22Rv1 (cell line): Measurements from ENCODE around the gene BTBD19.

Source experiments
- H3K27ac ChIP-seq: fragments of 450-650 bp; 2 replicates; pipeline ENCODE4 v1.5.1; 2017
- CTCF ChIP-seq: fragments of 450-650 bp; IDR thresholded peaks from 2 replicates; pipeline ENCODE4 v1.5.1; 2017; ENCODE audit warnings: mild to moderate bottlenecking
- ZFX ChIP-seq: fragments of 450-650 bp; IDR thresholded peaks from 2 replicates; pipeline ENCODE4 v1.6.1; 2017; ENCODE audit warnings: antibody characterized with exemption, borderline replicate concordance

The BTBD19 gene

DNA sequence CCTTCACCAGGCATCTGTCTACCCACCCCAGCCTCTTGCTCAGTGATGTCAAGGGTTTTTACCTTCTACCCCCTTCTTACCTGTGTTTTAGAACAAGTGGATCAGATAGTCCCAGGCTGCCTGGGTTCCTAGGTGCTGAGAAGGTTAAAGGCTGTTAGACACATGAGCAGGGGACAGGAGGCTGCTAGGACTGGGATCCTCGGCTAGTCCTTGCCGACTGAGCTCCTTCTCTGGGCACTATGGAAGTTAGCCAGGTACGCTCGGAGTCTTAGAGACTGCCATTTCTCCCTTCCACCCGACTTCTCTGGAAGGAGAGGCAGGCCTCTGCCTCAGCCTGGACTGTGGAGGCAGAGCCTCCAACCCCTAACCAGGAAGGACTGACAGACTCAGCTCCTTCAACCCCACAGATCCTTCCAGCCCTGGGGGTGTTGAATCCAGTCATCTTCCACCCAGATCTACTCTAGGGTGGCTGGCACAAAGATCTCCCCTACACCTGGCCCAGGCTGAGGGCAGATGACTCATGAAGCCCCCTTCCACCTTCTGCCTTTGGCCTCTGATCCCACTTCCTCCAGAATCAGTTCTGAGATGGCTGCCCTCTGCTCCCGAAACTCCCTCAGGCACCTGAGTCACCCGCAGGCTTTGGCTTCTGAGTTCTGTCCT is 1.5 kb upstream of the BTBD19 start, which contains the start of gene DYNLT4:
TSS of gene DYNLT4 (minus strand) at position 648 of the 660 bp plus-strand sequence. CDS start 683 bp downstream, outside the sequence.
- H3K27ac ChIP-seq: peak within 1 kb of the TSS; percentile 94
- no peak for TF ChIP-seq CTCF

DNA sequence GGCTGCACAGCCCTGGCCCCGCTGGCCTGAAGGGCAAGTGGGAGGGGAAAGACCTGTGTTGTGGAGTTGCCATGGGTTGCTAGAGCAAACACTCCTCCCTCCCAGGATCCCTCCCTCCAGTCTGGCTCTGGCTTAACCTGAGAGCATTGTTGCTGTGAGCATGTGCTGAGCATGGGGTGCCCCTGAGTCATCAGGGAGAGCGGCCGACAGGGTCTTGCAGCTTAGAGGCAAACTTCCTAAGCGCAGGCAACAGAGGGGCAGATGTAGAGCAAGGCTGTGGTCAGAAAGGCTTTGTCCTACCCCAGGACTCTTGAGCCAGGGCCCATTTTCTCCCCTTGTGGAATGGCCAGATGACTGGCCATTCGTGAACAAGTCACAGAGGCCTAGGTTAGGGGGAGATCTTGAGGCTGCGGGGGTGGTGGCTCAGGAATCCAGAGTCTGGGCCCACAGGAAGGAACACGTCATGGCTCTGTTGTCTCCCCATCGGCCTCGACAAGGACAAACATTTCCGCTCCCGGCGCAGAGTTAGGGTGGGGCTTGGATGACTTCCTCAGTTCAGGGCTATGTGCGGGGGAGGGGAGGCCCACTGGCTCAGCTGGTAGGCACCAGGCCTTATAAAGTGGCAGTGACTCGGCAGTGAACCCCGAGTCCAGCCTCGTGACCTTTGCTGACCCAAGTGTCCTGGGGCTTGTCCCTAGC is 810 bp upstream of the BTBD19 start:
- H3K27ac ChIP-seq: peak overlapping the region; percentile 94
- TF ChIP-seq CTCF (no peak), ZFX (no peak)

DNA sequence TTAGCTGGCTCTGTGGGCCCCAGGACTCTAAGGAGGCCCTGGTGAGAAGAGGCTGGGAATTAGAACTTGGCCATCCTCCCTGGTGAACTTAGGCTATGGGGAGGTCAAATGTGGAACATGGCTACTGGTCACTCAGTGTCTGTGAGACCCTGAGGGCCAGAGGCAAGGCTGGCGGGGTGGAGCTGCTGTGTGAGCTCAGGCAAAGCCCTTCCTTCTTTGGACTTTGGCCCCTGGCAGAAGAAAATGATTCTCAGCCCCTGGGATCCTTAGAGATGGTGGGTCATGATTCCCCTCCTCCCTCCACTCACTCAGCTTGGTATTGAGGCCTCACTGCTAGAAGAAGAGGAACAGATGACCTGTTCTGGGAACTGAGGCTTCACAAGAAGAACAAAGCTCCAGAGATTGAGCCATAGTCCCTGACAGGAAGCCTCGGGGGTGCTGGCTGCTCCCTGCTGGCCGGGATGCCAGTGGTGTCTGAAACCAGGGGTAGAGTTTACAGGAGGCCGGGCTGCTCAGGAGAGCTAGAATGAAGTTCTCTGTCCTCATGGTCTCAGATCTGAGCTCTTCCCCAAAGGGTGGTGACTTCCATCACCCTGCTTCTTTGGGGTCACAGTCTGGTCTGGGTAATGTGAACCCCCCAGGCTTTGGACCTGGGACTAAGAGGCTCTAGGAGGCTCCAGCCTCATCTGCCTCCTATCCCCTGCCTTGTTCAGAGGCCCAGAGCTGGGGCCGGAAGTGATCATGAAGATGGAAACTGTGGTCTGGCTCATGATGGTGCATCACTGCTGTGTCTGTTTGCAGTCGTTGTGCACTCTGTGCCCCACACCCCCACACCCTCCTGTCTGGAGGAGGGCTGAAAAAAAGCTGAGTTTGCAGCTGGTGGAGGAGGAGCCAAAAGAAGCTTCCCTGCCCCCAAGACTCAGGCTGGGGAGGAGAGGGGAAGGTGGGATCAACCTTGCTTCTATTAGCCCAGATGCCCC is 905 bp downstream of the BTBD19 start:
- TF ChIP-seq CTCF (no peak), ZFX (no peak)
- peak overlapping the region; percentile 94 for H3K27ac ChIP-seq

GRCh38 chr1:44810101-44810761 is 1.9 kb downstream of the BTBD19 start:
- H3K27ac ChIP-seq: peak overlapping the region; percentile 94
- no peak for TF ChIP-seq CTCF
- TF ChIP-seq ZFX: no peak

DNA sequence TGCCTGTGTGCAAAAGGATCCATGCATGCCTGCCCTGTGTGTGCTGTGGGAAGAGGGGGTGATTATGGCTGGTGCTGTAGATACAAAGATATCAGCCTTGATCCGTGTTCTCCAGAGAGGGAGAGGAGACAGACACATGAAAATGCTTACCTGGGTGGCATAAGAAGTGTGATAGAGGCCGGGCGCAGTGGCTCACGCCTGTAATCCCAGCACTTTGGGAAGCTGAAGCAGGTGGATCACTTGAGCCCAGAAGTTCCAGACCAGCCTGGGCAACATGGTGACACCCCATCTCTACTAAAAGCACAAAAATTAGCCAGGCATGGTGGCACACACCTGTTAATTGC is 2.4 kb downstream of the BTBD19 start:
- H3K27ac ChIP-seq: peak overlapping the region; percentile 94

DNA sequence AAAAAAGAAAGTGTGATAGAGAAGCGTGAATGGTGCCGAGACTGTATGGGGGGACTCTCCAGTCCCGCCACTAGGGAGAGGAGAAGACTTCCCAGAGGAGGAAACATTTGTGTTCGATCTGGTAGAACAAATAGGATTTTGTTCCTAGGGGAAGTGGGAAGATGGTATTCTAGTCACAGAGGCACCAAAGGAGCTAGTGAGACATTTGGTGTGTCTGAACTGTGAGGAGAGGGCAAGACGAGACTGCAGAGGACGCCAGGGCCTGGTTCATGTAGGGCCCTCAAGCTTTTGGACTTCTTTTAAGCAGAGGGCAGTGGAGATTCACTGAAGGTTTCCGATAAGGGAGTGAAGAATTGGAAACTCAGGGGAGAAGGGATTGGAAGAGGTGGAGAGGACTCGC is 2.9 kb downstream of the BTBD19 start:
- TF ChIP-seq ZFX (no peak), CTCF (no peak)
- H3K27ac ChIP-seq: peak overlapping the region; percentile 94

- H3K27ac ChIP-seq: peak overlapping the region; percentile 90
- TF ChIP-seq ZFX (no peak), CTCF (no peak)
These were observed 4.7 kb downstream of the BTBD19 start for GRCh38 chr1:44812822-44813543.

- peak overlapping the region; percentile 90 for H3K27ac ChIP-seq
These were observed 7.6 kb downstream of the BTBD19 start for GRCh38 chr1:44815926-44816325.
